DND-41 (cell line): Measurements from ENCODE around the gene HSD3B1.

Experiments used
- CTCF ChIP-seq: IDR thresholded peaks from 2 replicates; pipeline ENCODE4 v1.5.1; 2012; ENCODE audit warnings: borderline replicate concordance, low read length, moderate library complexity, mild to moderate bottlenecking; ENCODE audit not compliant: poor library complexity, severe bottlenecking; ENCODE audit errors: extremely low read depth
- EZH2 ChIP-seq: IDR thresholded peaks from 3 replicates; pipeline ENCODE4 v1.6.1; 2012; ENCODE audit warnings: borderline replicate concordance, low read depth, mild to moderate bottlenecking, moderate library complexity, low read length, inconsistent platforms; ENCODE audit not compliant: severe bottlenecking

- TF ChIP-seq CTCF (no peak), EZH2 (no peak)
These were observed 3.0 kb downstream of the HSD3B1 start for GRCh38 chr1:119510046-119510445.
